DMS114 treated with DMSO at 0.1 percent for 48 hours (cell line): ENCODE results near the gene ZNF683.

ENCODE experiments used
- DNase-seq: peaks from one replicate; lab custom pipeline; 2025; ENCODE audit not compliant: unreplicated experiment; lab: John Stamatoyannopoulos, UW

The ZNF683 gene

GRCh38 chr1:26358411-26359384 lies 13.9 kb downstream of the ZNF683 start:
- no peak for DNase-seq

- DNase-seq = no peak
These were observed 15.4 kb downstream of the ZNF683 start for GRCh38 chr1:26357121-26357602.

GRCh38 chr1:26356106-26356505 lies 16.4 kb downstream of the ZNF683 start:
- DNase-seq = no peak

GRCh38 chr1:26354972-26355371 lies 17.6 kb downstream of the ZNF683 start:
- no peak for DNase-seq

- DNase-seq = no peak
These were observed 18.4 kb downstream of the ZNF683 start, which contains the start of gene CRYBG2 for GRCh38 chr1:26353976-26354820. Gene CRYBG2, minus strand, starts transcription at chr1:26354130. Its CDS starts 7,473 bp downstream, at chr1:26346657.

GRCh38 chr1:26353210-26353859 lies 19.2 kb downstream of the ZNF683 start:
- no peak for DNase-seq

- no peak for DNase-seq
These were observed 20.2 kb downstream of the ZNF683 start for GRCh38 chr1:26352338-26352679.

- DNase-seq = no peak
These were observed 20.8 kb downstream of the ZNF683 start for GRCh38 chr1:26351590-26352337.

GRCh38 chr1:26350701-26351589 lies 21.6 kb downstream of the ZNF683 start:
- no peak for DNase-seq

- no peak for DNase-seq
These were observed 22.2 kb downstream of the ZNF683 start for GRCh38 chr1:26350343-26350700.

GRCh38 chr1:26349877-26350244 lies 22.7 kb downstream of the ZNF683 start:
- DNase-seq = no peak

- DNase-seq = no peak
These were observed 23.2 kb downstream of the ZNF683 start for GRCh38 chr1:26349188-26349876.

GRCh38 chr1:26346274-26347033 lies 26.1 kb downstream of the ZNF683 start:
- no peak for DNase-seq

- DNase-seq = no peak
These were observed 26.8 kb downstream of the ZNF683 start for GRCh38 chr1:26345718-26346117.

- no peak for DNase-seq
These were observed 28.2 kb downstream of the ZNF683 start for GRCh38 chr1:26344147-26344920.

GRCh38 chr1:26340047-26340481 lies 32.5 kb downstream of the ZNF683 start:
- DNase-seq = no peak

- no peak for DNase-seq
These were observed 33.9 kb downstream of the ZNF683 start for GRCh38 chr1:26338670-26339069.
